ENCODE data around the gene NEK11.
"Not testable (repeated sequence)": the region's sequence is repeated elsewhere in the genome, so short reads cannot be mapped to it uniquely, and the experiment has no call there.

The NEK11 gene

GRCh38 chr3:131042271-131042985 is 15.8 kb downstream of the NEK11 start:
- not testable (repeated sequence) for DNase-seq (ENCODE audit: low spot score)

GRCh38 chr3:131047582-131047981 is 20.9 kb downstream of the NEK11 start:
- no peak for DNase-seq (ENCODE audit: low spot score)

- DNase-seq (ENCODE audit: low spot score): no peak
Observed at GRCh38 chr3:131048030-131048429, 21.4 kb downstream of the NEK11 start.

GRCh38 chr3:131050001-131050400 is 23.3 kb downstream of the NEK11 start:
- no peak for DNase-seq (ENCODE audit: low spot score)

- no peak for DNase-seq (ENCODE audit: low spot score)
Observed at GRCh38 chr3:131053043-131053859, 26.6 kb downstream of the NEK11 start.

- DNase-seq (ENCODE audit: low spot score): no peak
Observed at GRCh38 chr3:131067983-131068382, 41.3 kb downstream of the NEK11 start.

- DNase-seq (ENCODE audit: low spot score): no peak
Observed at GRCh38 chr3:131072099-131072559, 45.5 kb downstream of the NEK11 start.

- no peak for DNase-seq (ENCODE audit: low spot score)
Observed at GRCh38 chr3:131072845-131073244, 46.2 kb downstream of the NEK11 start.

GRCh38 chr3:131075632-131076328 is 49.1 kb downstream of the NEK11 start:
- no peak for DNase-seq (ENCODE audit: low spot score)

GRCh38 chr3:131077904-131078303 is 51.2 kb downstream of the NEK11 start:
- DNase-seq (ENCODE audit: low spot score): no peak

- no peak for DNase-seq (ENCODE audit: low spot score)
Observed at GRCh38 chr3:131079086-131079485, 52.4 kb downstream of the NEK11 start.

- DNase-seq (ENCODE audit: low spot score): no peak
Observed at GRCh38 chr3:131081224-131081623, 54.5 kb downstream of the NEK11 start.

GRCh38 chr3:131082246-131082645 is 55.6 kb downstream of the NEK11 start:
- DNase-seq (ENCODE audit: low spot score): no peak

GRCh38 chr3:131082871-131083863 is 56.5 kb downstream of the NEK11 start:
- no peak for DNase-seq (ENCODE audit: low spot score)

- no peak for DNase-seq (ENCODE audit: low spot score)
Observed at GRCh38 chr3:131091768-131092167, 65.1 kb downstream of the NEK11 start.

GRCh38 chr3:131107637-131108433 is 81.2 kb downstream of the NEK11 start:
- DNase-seq (ENCODE audit: low spot score): no peak

- DNase-seq (ENCODE audit: low spot score): no peak
Observed at GRCh38 chr3:131109156-131109555, 82.5 kb downstream of the NEK11 start.

- no peak for DNase-seq (ENCODE audit: low spot score)
Observed at GRCh38 chr3:131110087-131110486, 83.4 kb downstream of the NEK11 start.

- no peak for DNase-seq (ENCODE audit: low spot score)
Observed at GRCh38 chr3:131114256-131114655, 87.6 kb downstream of the NEK11 start.

GRCh38 chr3:131125684-131126083 is 99.0 kb downstream of the NEK11 start:
- DNase-seq (ENCODE audit: low spot score): no peak

- no peak for DNase-seq (ENCODE audit: low spot score)
Observed at GRCh38 chr3:131140891-131141290, 114.2 kb downstream of the NEK11 start.
